GM20431 (cell line): Measurements from ENCODE around the gene DOC2A.
"Not testable (repeated sequence)": the region's sequence is repeated elsewhere in the genome, so short reads cannot be mapped to it uniquely, and the experiment has no call there.

Source experiments
- in situ Hi-C: fragments of 300-500 bp; cut with MseI, MboI; formaldehyde crosslinking; loops from one replicate; pipeline ENCODE4 v1.15.0; 2020; ENCODE audit warnings: low sequenced_read_pairs; ENCODE audit not compliant: unreplicated experiment

DOC2A gene

DNA sequence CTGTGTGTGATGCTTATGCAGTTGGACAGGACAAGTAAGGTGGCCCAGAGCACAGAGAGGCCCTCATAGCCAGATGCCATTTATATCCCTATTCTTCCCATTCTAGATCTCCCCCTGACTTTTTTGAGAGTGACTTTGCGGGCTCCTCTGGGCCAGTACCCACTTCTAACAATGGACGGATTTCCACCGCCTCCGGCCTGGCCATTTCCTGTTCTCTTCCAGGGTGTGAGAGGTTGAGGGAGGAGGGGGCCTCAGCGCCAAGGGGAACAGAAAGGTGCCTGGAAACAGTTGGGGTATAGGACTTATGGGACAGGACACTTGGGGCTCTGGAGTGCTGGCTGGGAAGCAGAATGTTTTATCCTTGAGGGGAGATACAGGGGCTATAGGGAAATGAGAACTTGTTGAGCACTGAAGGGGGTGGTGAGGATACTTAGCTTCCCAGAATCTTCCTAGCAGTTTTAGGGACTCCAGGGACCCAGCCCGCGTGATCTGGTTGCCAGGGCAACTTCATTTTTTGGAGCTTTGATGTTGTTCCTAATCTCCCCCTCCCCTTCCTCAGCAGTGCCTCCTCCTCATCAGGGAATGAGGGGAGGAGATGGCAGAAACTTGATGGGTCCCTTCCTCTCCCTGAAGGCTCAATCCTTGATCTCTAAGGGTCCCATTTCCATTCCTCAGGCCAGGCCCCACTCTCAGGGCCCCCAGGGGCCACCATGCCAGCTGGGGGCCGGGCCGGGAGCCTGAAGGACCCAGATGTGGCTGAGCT lies 33.6 kb downstream of the DOC2A start:
- in situ Hi-C loops, result no loop called here

DNA sequence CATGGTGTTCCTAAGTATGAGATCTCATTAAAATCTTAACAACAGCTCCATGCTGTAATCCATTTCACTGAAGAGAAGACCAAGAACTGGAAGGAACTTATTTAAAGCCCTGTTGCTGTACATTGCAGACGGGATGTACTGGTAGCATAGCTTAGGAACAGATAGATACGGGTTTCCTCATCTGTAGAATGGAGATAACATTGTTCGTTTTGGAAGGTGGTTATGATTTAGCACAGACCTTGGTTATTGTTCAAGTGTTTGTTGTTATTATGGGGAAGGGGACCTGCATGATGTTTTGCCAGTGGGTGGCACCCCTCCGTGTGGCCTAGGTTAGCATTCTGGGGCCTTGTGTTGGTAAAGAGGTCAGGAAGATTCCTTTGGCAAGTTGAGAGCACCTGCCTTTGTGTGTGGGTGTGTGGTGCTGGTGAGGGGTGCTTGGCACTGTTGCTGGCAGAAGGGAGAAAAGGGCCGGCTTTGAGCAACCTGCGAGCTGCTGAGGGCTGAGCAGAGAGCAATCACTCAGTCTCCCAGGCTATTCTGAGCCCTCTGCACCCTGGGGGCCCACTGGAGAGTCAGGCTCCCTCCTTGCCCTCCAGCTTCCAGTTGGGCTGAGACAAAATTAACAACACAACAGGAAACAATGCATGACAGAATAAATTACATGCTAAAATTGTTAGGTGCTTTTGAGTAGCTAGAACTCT lies 34.9 kb downstream of the DOC2A start:
- in situ Hi-C loops, result no loop called here

DNA sequence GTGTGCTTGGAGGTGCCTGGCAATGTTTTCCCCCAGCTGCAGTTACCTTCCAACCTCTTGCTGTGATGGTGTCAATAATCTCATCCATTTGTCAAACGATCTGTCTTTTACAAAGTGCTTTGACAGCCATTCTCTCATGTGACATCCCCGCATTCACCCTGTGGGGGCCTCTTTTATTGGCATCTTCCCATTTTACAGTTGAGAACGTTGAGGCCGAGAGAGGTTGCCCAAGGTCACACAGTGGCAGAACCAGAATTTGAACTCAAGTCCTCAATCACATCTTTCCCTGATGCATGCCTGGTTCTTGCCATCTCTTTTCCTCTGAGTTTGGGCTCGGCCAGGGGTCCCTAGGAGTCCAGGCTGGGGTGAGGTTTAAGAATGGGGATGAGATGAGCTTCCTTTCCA lies 35.7 kb downstream of the DOC2A start:
- in situ Hi-C loops, result no loop called here

DNA sequence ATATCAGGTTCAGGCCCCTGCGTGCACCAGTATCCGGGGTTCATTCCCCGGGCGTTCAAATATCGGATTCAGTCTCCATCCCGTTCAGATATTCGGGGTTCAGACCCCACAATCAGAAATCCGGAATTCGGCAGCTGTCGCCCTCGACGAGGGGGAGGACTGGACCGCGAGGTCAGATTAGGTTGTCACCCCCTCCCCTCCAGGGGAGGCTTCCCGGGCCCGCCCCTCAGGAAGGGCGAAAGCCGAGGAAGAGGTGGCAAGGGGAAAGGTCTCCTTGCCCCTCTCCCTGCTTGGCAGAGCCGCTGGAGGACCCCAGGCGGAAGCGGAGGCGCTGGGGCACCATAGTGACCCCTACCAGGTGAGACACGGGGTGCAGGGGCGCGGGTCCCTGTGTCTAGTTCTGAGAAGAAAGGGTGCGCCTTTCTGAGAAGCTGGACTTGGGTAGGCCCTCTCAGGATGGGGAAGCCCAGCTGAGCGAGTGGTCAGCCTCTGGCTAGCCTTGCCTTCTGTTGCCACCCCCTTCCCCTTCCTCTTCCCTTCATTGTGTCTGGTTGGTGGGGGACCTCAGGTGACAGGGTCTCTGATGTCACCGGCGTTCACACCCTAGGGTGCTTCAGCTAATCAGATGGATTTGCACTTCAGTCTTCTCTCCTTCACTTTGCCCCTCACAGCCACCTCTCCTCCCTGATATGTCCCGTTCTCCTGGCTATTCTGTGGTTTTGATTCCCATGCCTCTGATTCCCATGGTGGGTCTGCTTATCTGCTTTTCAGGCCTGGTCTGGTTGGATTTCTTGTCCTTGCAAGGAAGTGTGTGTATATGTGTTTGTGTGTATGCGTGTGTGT lies 36.3 kb downstream of the DOC2A start:
- in situ Hi-C loops, result no loop called here

DNA sequence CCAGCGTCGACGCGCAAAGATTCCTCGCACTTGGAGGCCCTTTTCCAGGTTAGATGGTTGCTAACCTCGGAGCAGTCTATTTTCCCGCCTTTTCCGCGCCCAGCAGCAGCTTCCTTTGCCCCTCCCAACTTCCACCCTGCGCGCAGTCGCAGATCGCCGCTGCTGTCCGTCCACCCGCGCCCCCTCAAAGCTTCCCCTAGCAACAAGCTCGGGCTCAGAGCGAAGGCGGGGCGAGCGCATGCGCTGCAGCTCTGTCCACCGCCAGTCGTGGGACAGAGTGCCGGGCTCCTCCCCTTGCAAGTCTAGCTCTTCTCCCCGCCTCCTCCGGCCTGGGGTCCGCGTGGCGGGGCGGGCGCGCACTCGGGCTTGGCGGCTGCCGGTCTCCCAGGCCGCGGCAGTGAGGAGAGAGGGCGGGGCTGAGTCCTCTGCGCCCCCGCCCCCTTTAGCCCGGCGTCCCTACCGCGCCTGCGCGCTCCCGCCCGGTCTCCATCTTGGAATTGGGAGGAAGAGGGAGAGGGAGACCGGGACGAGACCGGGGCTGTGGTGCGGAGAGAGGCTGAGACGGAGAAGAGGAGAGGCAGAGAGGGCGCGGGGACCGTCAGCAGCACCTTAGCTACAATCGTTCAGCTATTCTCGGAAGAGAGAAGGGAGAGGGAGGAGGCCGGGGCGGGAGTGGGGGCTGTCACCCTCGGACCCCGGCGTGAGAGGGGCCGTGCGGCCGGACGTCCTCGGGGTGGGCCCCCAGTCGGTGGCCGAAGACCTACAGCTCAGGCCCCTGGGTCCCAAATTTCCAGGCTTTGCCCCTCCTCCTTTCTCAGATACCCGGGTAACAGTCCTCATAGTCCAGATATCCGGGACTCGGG lies 37.2 kb downstream of the DOC2A start, which contains the start of gene TAOK2:
Gene TAOK2, plus strand, starts transcription at position 485 of the 863 bp plus-strand sequence. CDS start 3,905 bp downstream, outside the sequence.
- in situ Hi-C loops, result no loop called here

DNA sequence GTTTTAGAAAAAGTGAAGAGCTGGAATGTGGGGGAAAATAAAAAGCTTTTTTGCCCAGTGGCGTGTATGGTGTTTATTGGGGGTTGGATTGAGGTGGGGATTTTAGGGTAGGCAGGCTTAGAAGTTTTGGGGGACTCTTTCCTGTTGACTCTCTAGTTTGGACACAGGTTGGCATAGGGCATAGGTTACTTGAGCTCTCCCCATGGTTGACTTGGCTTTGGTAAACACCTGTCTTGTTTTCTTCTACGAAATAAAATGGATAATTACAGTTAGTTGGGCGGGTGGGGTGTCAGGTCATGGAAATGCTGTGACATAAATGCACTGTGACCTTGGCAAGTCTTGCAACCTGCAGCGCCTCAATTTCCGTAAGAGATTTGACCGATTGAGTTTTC lies 37.8 kb downstream of the DOC2A start:
- in situ Hi-C loops, result no loop called here

DNA sequence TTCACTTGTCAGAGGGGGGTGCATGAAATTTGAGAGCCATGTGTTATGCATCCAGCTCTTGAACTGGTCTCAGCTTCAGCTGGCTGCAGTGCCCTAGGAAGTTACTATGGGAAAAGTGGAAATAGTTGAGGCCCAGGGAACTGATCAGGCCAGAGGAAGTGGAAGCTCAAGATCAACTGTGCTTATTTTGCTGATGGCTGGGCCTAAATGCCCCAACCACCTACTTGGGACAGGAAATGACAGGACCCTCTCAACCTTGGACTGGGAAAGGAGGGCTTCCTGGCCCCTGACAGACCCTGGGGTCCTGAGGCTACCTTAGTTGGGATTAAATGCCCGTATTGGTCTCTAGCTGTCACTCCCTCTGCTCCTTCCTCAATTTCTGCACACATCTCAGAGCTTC lies 38.3 kb downstream of the DOC2A start:
- in situ Hi-C loops, result no loop called here

DNA sequence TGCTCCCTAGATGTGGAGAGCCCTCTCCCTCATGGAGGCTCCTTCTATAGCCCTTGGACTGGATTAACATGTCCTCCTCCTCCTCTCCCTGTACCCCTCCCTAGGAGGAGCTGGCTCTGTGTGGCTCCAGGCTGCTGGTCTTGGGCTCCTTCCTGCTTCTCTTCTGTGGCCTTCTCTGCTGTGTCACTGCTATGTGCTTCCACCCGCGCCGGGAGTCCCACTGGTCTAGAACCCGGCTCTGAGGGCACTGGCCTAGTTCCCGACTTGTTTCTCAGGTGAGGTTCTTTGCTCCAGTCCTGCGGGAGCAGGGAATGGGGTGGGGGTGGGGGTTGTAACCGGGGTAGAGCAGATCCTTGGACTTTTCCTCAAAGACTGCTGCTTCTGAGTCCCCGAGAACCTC lies 39.5 kb downstream of the DOC2A start:
- in situ Hi-C loops, result no loop called here

DNA sequence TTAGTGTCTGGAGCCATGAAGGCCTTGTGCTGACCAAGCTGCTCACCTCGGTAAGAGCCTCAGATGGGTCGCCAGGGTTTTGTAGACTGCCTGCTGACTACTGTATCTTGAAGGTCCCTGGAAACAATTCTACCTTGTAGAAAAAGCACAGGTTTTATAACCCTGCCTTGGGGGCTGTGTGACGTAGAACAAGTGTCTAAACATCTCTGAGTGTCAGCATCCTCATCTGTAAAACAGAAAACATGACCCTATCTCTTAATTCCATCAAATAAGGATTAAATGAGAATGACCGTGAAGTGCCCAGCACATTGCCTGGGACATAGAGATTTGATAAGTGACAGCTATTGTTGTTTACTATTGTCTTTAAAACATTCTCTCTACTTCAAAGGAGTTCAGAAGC lies 42.6 kb downstream of the DOC2A start:
- in situ Hi-C loops, result no loop called here

DNA sequence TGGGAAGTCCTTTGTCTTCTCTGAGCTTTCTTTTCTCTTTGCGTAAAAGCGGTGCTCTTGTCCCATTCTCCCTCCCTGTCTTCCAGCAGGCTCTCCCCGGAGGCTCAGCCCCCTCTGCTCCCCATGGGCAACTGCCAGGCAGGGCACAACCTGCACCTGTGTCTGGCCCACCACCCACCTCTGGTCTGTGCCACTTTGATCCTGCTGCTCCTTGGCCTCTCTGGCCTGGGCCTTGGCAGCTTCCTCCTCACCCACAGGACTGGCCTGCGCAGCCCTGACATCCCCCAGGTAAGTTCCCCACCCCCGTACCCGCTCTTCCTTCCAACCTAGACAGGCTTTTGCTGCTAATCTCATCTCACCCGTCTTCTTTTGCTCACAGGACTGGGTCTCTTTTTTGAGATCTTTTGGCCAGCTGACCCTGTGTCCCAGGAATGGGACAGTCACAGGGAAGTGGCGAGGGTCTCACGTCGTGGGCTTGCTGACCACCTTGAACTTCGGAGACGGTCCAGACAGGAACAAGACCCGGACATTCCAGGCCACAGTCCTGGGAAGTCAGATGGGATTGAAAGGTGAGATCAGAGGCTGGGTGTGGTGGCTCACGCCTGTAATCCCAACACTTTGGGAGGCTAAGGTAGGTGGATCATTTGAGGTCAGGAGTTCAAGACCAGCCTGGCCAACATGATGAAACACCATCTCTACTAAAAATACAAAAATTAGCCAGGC lies 47.6 kb downstream of the DOC2A start:
- in situ Hi-C loops, result no loop called here

DNA sequence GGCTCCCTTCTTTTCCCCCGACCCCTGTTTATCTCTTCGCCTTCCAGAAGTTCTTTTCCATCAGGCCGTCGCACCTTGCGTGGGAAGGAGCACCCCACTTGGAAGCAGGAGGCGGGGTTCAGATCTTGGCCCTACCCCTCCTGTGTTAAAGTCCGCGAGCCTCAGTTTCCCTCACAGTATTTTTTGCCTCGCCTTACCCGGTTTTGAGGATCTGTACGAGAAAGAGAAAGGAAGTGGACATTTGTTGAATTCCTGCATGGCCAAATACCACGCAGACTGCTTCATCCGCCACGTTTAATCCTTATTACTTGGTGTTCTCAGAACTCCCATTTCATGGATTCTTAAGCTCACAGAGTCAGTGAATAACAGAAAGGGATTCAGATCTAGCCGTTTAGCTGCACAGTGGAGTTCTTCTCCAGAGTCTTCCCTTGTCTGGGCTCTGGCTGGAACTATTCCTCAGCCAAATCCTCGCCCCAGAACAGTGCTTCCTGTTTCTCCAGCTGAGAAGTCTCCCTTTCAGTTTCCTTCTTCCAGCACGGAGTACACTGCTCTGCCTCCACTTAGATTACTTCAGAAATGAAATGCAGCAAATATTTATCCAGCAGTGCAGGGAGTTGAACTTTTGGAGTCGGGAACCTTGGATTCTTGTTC lies 48.4 kb downstream of the DOC2A start:
- in situ Hi-C loops, result no loop called here

DNA sequence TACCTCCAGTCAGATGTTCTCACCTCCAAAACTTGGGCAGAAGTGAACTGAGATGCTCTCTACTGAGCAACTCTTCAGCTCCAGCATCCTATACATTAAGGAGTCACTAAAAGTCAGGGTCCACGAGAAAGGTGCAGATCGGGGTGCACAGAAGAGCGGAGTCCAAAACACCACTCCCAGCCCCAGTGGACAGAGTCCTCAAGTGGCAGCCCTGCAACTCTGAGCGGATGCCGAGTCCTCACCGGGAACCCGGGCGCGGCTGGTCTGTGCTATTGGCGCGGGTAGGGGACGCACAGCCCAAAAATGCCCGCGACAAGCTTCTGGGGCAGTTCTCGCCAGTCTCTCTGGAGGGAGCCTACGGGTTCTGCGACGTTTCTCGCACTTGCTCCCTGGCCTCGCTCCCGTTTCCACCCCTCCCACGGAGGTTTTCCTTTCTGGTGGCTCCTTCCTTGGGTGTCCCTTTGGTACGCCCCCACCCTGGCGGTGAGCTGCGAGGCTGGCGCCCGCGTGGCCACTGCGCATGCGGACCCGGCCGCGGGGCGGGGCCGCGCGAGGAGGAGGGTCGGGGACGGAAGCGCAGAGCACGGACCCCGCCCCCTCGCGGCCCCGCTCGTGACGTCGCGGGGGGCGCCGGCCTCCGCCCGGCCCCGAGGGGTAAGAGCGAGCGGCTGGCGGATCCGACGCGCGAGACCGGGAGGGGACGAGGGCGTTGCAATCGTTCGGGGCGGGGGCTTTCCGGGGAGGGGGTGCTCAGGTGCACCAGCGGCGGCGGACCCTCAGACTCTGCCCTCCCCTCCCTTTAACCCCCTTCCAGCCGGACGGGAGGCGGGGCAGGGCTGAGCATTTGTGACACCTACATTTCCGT lies 49.1 kb downstream of the DOC2A start, which contains the start of gene TMEM219:
Gene TMEM219, plus strand, starts transcription at position 601 of the 865 bp plus-strand sequence. CDS start 1,065 bp downstream, outside the sequence.
- in situ Hi-C loops, result no loop called here

DNA sequence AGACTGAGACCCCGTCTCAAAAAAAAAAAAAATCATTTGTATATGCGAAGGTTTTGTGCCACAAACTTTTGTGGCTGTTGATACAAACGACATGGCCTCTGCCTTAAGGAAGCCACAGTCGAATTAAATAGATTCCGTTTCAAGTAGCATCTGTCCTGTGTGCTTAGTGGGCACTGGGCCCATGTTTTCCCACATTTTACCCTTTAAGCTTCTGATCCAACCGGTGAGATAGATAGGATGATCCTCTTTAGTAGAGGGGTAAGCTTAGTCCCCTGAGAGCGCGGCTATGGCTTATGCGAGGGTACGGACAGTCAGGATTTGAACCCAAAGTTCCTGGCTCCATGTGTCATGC lies 49.7 kb downstream of the DOC2A start:
- in situ Hi-C loops, result no loop called here

DNA sequence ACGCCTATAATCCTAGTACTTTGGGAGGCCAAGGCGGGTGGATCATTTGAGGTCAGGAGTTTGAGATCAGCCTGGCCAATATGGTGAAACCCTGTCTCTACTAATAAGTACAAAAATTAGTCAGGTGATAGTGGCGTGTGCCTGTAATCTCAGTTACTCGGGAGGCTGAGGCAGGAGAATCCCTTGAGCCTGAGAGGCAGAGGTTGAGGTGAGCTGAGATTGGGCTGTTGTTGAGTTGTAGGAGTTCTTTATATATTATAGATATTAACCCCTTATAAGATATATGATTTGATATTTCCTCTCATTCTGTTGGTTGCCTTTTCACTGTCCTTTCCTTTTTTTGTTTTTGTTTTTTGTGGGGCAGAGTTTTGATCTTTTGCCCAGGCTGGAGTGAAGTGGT lies 51.0 kb downstream of the DOC2A start:
- in situ Hi-C loops, result not testable (repeated sequence)

DNA sequence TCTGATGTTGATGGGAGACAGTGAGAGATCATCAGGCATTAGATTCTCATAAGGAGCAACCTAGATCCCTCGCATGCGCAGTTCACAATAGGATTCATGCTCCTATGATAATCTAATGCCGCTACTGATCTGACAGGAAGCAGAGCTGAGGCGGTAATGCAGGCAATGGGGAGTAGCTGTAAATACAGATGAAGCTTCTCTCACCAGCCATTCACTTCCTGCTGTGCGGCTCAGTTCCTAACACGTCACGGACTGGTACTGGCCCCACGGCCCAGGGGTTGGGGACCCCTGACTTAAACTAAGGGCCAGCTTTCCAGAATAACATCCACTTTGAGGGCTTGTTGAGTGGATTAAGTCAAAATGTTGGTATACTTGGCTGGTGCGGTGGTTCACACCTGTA lies 51.5 kb downstream of the DOC2A start:
- in situ Hi-C loops, result no loop called here

DNA sequence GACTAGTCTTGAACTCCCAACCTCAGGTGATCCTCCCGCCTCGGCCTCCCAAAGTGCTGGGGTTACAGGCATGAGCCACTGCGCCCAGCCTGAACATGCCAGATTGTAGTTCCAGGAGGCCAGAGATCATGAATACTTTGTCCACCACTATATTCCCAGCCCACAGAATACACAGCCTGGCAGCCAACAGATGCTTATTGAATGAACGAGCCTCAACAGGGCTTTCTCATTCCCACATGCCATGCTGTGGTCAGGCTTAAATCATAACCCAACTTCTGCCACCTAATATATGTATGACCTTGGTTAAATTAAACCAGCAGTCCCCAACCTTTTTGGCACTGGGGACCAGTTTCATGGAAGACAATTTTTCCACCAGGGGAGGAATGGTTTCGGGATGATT lies 52.1 kb downstream of the DOC2A start:
- in situ Hi-C loops, result no loop called here
